Measurements from ENCODE around the gene EFR3B.

GRCh38 chr2:25129901-25130520, 88.1 kb downstream of the EFR3B start:
- no peak for TF ChIP-seq CTCF (IDR thresholded peaks at IDR 0.05)
- no peak for TF ChIP-seq POLR2A (IDR thresholded peaks at IDR 0.05)
